ENCODE measurements around the gene SEPHS2. TPM values are rescaled to one million over a fixed set of nuclear protein-coding genes. Genes with fewer than 3 reads are reported as not detected.
"Not testable (repeated sequence)": the region's sequence is repeated elsewhere in the genome, so short reads cannot be mapped to it uniquely, and the experiment has no call there.

Gene SEPHS2
- total RNA-seq, 4 donors from 2014 or later, result 22.8 to 42.9 (median 32.1) TPM

DNA sequence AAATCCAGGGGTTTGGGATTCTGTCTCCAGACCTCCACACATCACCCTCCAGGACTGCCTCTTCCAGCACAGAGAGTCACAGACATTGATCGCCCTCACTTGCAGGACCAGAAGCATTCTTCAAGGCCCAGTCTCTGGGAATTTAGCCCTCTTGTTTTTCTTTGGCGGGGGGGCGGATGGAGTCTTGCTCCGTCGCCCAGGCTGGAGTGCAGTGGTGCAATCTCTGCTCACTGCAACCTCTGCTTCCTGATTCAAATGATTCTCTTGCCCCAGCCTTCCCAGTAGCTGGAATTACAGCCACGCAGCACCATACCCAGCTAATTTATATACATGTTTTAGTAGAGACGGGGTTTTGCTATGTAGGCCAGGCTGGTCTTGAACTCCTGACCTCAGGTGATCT lies 18.4 kb upstream of the SEPHS2 start:
- DNase-seq (ENCODE audit: low spot score), result no peak
- ATAC-seq (ENCODE audit: low FRiP score), result no peak
- TF ChIP-seq, protein P1, sequence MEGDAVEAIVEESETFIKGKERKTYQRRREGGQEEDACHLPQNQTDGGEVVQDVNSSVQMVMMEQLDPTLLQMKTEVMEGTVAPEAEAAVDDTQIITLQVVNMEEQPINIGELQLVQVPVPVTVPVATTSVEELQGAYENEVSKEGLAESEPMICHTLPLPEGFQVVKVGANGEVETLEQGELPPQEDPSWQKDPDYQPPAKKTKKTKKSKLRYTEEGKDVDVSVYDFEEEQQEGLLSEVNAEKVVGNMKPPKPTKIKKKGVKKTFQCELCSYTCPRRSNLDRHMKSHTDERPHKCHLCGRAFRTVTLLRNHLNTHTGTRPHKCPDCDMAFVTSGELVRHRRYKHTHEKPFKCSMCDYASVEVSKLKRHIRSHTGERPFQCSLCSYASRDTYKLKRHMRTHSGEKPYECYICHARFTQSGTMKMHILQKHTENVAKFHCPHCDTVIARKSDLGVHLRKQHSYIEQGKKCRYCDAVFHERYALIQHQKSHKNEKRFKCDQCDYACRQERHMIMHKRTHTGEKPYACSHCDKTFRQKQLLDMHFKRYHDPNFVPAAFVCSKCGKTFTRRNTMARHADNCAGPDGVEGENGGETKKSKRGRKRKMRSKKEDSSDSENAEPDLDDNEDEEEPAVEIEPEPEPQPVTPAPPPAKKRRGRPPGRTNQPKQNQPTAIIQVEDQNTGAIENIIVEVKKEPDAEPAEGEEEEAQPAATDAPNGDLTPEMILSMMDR (IDR thresholded peaks at IDR 0.05), result no peak

DNA sequence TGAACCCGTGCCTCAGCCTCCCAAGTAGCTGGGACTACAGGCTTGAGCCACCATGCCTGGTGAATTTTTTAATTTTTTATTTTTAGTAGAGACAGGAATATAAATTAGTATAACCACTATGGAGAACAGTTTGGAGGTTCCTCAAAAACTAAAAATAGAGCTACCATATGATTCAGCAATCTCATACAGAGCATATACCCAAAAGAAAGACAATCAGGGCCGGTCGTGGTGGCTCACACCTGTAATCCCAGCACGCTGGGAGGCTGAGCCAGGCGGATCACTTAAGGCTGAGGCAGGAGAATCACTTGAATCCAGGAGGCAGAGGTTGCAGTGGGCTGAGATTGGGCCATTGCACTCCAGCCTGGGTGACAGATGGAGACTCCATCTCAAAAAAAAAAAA lies 15.8 kb upstream of the SEPHS2 start:
- not testable (repeated sequence) for ATAC-seq (ENCODE audit: low FRiP score); DNase-seq (ENCODE audit: low spot score)

DNA sequence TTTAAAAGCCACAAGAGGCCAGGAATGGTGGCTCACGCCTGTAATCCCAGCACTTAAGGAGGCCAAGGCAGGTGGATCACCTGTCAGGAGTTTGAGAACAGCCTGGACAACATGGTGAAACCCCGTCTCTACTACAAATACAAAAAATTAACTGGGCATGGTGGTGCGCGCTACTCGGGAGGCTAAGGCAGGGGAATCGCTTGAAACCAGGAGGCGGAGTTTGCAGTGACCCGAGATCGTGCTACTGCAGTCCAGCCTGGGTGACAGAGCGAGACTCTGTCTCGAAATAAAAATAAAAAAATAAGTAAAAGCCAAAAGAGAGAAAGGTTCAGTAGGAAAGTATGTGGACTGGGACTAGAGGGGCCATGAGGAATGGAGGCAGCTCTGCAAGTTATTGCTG lies 13.8 kb upstream of the SEPHS2 start:
- TF ChIP-seq, protein P1 (IDR thresholded peaks at IDR 0.05), result no peak
- ATAC-seq (ENCODE audit: low FRiP score) (no peak), DNase-seq (ENCODE audit: low spot score) (no peak)

DNA sequence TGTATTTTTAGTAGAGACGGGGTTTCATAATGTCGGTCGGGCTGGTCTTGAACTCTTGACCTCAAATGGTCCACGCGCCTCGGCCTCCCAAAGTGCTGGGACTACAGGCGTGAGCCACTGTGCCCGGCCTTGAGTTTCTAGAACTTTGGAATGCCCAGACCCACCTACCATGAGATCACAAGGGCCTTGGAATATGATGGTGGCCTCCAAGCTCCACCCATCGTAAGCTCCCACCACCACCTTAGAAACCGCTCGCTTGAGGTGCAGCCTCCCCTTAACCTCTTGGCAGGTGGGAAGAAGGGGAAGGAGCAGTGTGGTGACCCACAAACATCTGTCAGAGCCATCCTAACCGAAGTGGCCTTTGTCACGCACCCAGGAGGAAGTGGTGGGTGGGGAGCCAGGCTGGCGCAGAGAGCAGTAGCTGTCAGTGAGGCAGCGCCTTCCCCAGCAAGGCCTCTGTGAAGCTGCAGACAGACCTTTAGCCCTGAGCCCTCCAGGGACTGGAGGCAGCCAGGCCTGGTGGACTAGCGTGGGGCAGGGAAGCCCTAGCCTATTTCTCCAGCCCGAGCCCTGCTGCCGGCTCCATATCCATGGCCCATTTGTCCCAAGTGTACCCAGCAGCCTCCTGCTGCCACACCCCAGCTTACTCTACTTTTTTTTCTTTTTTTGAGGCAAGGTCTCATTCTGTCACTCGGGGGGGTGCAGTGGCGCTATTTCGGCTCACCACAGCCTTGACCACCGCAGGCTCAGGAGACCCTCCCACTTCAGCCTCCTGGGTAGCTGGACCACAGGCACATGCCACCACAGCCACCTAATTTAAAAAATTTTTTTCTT lies 13.1 kb upstream of the SEPHS2 start:
- DNase-seq (ENCODE audit: low spot score) (no peak), ATAC-seq (ENCODE audit: low FRiP score) (no peak)
- TF ChIP-seq, protein P1 (IDR thresholded peaks at IDR 0.05), result no peak

DNA sequence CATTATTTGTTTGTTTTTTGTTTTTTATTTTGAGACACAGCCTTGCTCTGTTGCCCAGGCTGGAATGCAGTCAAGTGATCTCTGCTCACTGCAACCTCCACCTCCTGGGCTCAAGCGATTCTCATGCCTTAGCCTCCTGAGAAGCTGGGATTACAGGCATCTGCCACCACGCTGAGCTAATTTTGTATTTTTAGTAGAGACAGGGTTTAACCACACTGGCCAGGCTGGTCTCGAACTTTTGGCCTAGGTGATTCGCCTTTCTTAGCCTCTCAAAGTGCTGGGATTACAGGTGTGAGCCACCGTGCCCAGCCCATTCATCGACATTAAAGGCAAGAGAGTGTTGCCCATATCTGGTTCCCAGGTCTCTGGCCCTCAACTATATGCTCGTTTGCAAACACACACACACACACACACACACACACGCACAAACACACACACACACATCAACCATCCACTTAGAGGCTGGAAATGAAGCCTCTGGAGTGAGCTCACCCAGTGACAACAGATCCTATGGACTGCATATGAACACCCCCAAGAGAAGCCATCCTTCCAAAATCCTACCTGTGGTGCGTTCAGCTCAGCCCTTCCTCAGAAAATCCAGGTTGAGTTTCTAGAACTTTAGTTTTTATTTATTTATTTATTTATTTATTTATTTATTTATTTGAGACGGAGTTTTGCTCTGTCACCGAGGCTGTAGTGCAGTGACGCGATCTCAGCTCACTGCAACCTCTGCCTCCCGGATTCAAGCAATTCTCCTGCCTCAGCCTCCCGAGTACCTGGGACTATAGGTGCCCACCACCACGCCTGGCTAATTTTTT lies 12.3 kb upstream of the SEPHS2 start:
- no peak for ATAC-seq (ENCODE audit: low FRiP score)
- DNase-seq (ENCODE audit: low spot score), result no peak
- TF ChIP-seq, protein P1 (IDR thresholded peaks at IDR 0.05), result no peak

DNA sequence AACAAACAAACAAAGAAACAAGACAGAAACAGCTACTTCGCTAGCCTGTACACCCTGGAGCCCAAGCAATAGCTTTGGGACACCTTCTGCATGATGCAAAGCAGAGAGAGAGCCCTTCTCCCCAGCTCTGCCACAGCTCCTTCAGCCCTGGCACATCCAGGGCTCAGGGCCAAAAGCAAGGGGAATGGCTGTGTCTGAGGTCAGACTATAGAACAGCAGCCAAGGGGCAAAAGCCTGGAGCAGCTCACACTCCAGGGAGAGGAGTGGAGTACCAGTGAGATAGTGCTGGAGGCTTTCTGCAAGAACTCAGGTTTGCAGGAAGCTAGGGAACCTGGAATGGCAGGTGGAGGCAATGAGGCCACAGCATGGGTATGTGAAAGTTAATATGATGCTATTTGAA lies 11.6 kb upstream of the SEPHS2 start:
- ATAC-seq (ENCODE audit: low FRiP score) (no peak), DNase-seq (ENCODE audit: low spot score) (no peak)
- TF ChIP-seq, protein P1 (IDR thresholded peaks at IDR 0.05), result no peak

DNA sequence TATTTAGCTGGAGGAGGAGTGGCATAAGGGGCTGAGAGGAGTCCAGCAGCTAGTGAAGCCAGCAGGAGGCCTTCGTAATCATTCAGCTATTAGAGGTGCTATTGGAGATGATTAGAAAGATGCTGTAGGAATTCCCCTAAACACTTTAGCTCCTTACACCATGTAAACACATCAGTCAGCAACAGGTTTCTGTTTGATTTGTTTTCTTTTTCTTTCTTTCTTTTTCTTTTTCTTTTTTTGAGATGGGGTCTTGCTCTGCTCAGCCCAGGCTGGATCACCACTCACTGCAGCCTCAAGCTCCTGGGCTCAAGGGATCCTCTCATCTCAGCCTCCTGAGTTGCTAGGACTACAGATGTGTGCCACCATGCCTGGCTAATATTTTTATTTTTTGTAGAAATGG lies 10.6 kb upstream of the SEPHS2 start:
- TF ChIP-seq, protein P1 (IDR thresholded peaks at IDR 0.05), result no peak
- no peak for ATAC-seq (ENCODE audit: low FRiP score)
- DNase-seq (ENCODE audit: low spot score), result no peak

DNA sequence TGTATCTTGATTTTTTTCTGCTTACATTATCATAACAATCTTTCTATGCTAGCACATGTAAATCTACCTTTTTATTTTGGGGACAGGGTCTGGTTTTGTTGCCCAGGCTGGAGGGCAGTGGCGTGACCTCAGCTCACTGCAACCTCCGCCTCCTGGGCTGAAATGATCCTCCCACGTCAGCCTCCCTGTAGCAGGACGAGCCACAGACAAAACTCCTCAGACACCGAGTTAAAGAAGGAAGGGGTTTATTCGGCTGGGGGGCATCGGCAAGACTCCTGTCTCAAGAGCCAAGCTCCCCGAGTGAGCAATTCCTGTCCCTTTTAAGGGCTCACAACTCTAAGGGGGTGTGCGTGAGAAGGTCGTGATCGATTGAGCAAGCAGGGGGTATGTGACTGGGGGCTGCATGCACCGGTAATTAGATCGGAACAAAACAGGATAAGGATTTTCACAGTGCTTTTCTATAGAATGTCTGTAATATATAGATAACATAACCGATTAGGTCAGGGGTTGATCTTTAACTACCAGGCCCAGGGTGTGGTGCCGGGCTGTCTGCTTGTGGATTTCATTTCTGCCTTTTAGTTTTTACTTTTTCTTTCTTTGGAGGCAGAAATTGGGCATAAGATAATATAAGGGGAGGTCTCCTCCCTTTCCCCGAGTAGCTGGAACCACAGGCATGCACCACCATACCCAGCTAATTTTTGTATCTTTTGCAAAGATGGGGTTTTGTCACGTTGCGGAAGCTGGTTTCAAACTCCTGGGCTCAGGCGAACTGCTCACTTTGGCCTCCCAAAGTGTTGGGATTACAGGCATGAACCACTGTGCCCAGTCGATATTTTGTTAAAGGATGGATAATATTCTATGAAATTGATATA lies 7.3 kb upstream of the SEPHS2 start:
- ATAC-seq (ENCODE audit: low FRiP score); DNase-seq (ENCODE audit: low spot score): not testable (repeated sequence)
